Gastrocnemius medialis (tissue), 4 donors: ENCODE measurements around the gene ASTN2.

Source experiments
- POLR2A ChIP-seq, 2 donors: fragments of 450-650 bp; IDR thresholded peaks; one replicate each; pipeline ENCODE4 v1.6.1; 2017; ENCODE audit warnings: antibody characterized with exemption in 2 of 2, mild to moderate bottlenecking in 2 of 2, moderate library complexity in 2 of 2
- TF ChIP-seq, protein P1 (sequence below), 5 experiments: fragments of 450-650 bp in 3 of 5; fragments of 200-600 bp in 2 of 5; sonication (generic) in 2 of 5; IDR thresholded peaks in 4 of 5; conservative IDR thresholded peaks in 1 of 5; 1 replicate in 4 of 5; 2 replicates in 1 of 5; pipeline ENCODE4 v1.5.1; 2016 to 2019; ENCODE audit warnings: antibody characterized with exemption in 5 of 5, mild to moderate bottlenecking in 3 of 5, moderate library complexity in 3 of 5

GRCh38 chr9:116471093-116471906 lies 943.6 kb downstream of the ASTN2 start:
- TF ChIP-seq, protein P1, sequence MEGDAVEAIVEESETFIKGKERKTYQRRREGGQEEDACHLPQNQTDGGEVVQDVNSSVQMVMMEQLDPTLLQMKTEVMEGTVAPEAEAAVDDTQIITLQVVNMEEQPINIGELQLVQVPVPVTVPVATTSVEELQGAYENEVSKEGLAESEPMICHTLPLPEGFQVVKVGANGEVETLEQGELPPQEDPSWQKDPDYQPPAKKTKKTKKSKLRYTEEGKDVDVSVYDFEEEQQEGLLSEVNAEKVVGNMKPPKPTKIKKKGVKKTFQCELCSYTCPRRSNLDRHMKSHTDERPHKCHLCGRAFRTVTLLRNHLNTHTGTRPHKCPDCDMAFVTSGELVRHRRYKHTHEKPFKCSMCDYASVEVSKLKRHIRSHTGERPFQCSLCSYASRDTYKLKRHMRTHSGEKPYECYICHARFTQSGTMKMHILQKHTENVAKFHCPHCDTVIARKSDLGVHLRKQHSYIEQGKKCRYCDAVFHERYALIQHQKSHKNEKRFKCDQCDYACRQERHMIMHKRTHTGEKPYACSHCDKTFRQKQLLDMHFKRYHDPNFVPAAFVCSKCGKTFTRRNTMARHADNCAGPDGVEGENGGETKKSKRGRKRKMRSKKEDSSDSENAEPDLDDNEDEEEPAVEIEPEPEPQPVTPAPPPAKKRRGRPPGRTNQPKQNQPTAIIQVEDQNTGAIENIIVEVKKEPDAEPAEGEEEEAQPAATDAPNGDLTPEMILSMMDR (IDR thresholded peaks at IDR 0.05 in 4 of 5, conservative IDR thresholded peaks at IDR 0.05 in 1 of 5) = no peak
- no peak for TF ChIP-seq POLR2A (IDR thresholded peaks at IDR 0.05)
